Lung microvascular endothelial cell (primary cell): ENCODE measurements around the gene ITGA2B. TPM values are rescaled to one million over a fixed set of nuclear protein-coding genes. Genes with fewer than 3 reads are reported as not detected.
"Not testable (repeated sequence)": the region's sequence is repeated elsewhere in the genome, so short reads cannot be mapped to it uniquely, and the experiment has no call there.

Source experiments
- DNase-seq, 2 donors: peaks; one replicate each; pipeline versions ENCODE4 v3.0.0 to v3.0.0-alpha.2; 2010; ENCODE audit warnings: low read depth in 2 of 2
- total RNA-seq: library from RNA; depleted of rRNA; stranded (reverse); fragments of >200 nt; gene quantifications from 2 replicates; pipeline ENCODE4 v1.2.1, GENCODE V29; 2014

ITGA2B gene
- total RNA-seq, 1 donor from 2014 or later, result 0.79 TPM

GRCh38 chr17:44333371-44333770 is 56.1 kb downstream of the ITGA2B start:
- no peak for DNase-seq

GRCh38 chr17:44331249-44331760 is 58.1 kb downstream of the ITGA2B start:
- DNase-seq, result peak; percentile 75 to 88

- not testable (repeated sequence) for DNase-seq
Observed at GRCh38 chr17:44330263-44330662, 59.2 kb downstream of the ITGA2B start.

GRCh38 chr17:44329516-44329915 is 59.9 kb downstream of the ITGA2B start:
- DNase-seq, result not testable (repeated sequence)

DNA sequence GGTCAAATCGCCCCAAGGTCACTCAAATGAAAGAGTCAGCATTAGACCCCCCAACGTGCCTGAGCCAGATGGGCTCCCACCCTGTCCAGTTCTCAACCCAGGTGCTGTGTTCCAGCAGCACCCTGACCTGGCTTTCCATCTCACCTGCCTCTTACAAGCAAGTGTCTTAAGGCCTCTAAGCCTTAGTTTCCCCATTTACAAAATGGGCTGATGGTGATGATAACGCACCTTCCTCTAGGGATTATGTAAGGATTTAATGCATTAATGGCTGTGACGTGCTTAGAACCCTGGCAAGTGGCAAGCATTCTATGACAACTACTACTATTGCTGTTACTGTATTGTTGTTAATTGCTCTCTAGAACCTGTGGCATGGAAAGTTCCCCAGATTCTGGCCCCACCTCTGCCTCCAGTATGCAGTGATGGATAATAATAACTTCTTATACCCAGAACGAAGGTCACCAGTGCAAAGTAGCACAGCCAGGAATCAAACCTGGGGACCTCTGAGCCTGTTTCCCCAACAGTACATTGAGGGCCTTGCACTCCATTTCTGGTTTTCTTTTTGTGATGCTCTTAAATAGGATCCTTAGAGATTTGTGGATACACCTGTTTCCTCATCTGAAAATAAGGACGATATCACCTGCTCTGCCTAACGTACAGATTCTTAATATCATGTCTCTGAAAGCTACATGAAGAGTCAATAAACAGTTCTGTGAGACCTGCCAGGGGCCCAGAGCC is 61.6 kb downstream of the ITGA2B start:
- no peak for DNase-seq

GRCh38 chr17:44326861-44327444 is 62.5 kb downstream of the ITGA2B start:
- DNase-seq, result peak; percentile 98

- peak; percentile 96 to 97 for DNase-seq
Observed at GRCh38 chr17:44324571-44325275, 64.7 kb downstream of the ITGA2B start, which contains the start of gene SLC25A39. Gene SLC25A39 (minus strand): TSS chr17:44324823. CDS start chr17:44323562, 1,261 bp downstream.

DNA sequence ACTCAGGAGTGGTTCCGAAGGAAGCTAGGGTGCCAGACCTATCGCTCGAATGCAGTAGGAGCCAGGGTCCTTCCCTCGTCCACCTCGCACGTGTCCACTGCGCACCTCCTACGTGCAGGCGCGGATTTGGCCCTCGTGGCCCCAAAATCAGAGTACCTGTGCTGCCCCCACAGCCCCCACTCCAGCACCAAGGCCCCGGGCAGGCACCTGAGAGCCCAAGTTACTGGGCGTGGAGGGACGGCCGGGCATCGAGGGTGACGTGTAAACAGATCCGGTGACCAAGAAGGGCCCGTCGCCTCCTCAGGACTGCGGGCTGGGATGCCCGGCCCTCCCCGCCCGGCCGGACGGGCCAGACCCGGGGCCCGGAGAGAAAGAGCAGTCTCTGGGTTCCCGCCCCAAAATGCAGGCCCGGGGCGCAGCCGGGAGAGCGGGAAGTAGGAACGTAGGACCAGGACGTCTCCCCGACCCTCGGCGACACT is 65.3 kb downstream of the ITGA2B start:
- DNase-seq, result peak in 1 of 2 donors; percentile 16

DNA sequence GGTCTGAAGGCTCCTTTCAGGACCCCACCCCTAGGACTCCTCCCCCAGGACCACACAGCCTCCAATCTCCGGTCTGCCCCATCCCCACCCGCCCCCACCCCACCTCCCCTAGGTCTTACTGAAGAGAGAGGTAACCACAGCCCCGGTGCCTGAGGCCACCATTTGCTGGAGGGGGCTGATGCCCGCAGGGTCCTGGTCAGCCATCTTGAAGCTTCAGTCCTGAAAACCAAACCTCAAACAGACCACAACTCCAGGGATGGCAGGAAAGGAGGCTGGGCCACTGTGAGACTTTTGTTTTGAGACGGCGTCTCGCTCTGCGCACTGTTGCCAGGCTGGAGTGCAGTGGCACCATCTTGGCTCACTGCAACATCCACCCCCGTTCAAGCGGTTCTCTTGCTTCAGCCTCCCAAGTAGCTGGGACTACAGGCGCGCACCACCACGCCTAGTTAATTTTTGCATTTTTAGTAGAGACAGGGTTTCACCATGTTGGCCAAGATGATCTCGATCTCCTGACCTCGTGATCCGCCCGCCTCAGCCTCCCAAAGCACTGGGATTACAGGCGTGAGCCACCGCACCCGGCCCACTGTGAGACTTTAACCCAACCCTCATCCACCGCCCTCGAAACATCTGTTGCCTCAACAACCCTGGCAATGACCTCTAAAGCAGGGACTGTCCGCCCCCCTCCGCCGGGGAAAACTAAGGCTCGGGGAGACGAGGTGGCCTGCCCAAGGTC is 65.9 kb downstream of the ITGA2B start:
- DNase-seq, result no peak

DNA sequence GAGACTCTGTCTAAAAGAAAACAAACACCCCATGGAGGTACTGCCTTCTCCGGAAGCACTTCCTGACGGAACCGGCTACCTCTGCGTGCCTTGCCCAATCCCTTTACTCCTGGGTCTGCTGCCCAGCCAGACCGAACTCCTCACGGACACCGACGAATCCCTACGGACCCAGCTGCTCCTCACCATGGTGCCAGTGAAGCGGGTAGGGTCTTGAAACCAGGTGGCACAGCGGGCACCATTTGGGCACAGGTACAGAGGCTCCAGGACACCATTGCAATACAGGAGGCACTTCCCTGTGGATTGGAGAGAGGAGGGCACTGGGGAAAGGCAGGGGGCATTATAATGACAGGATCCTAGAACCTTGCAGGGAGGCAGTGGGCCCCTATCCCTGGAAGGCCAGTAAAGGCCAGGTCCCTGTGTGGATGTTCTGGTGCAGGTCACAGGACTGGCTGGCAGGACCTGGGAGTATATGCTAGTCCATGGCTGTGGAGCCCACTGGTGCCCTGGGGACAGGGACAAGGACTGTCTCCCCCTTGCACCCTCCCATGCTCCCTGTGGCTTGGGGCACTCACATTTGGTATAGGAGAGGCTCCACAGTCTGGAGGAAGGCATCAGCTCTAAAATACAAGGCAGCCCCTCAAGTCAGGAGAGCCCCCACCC is 67.1 kb downstream of the ITGA2B start:
- no peak for DNase-seq

Other genes starting within 250 kb of the ITGA2B start
- gene HROB, start 247.7 kb downstream of the ITGA2B start, total RNA-seq, result 0.99 and 1.5 TPM in 2 replicates
- gene ASB16, start 218.9 kb downstream of the ITGA2B start, total RNA-seq, result not detected in 2 replicates
- gene TMUB2, start 202.7 kb downstream of the ITGA2B start, total RNA-seq, result 23.5 and 39.9 TPM in 2 replicates
- gene ATXN7L3, start 189.8 kb downstream of the ITGA2B start, total RNA-seq, result 26.8 and 41.7 TPM in 2 replicates
- 28.3 and 40.5 TPM in 2 replicates for gene UBTF, start 170.0 kb downstream of the ITGA2B start, total RNA-seq
- gene SLC4A1, start 121.5 kb downstream of the ITGA2B start, total RNA-seq, result not detected in 2 replicates
- gene RUNDC3A, start 81.0 kb downstream of the ITGA2B start, total RNA-seq, result 0.22 TPM in 1 of 2 replicates, not detected in the other
- gene SLC25A39, start 64.8 kb downstream of the ITGA2B start, total RNA-seq, result 47.5 and 72.6 TPM in 2 replicates
- gene GRN, start 44.3 kb downstream of the ITGA2B start, total RNA-seq, result 419 and 473 TPM in 2 replicates
- gene FAM171A2, start 25.8 kb downstream of the ITGA2B start, total RNA-seq, result 6.3 and 8.1 TPM in 2 replicates
- 6.9 and 8.5 TPM in 2 replicates for gene GPATCH8, start 113.8 kb upstream of the ITGA2B start, total RNA-seq
- under 0.01 and 0.22 TPM in 2 replicates for gene FZD2, start 167.8 kb upstream of the ITGA2B start, total RNA-seq